LHCN-M2 (cell line): ENCODE measurements around the gene SERTAD3. TPM values are rescaled to one million over a fixed set of nuclear protein-coding genes. Genes with fewer than 3 reads are reported as not detected.
"Not testable (repeated sequence)": the region's sequence is repeated elsewhere in the genome, so short reads cannot be mapped to it uniquely, and the experiment has no call there.

ENCODE experiments used
- DNase-seq: peaks from one replicate; pipeline ENCODE4 v3.0.0-alpha.2; 2012; ENCODE audit warnings: low read depth
- total RNA-seq: library from RNA; depleted of rRNA; stranded (reverse); fragments of >200 nt; gene quantifications from 2 replicates; pipeline ENCODE4 v1.2.3, GENCODE V29; 2014; rRNA removed

The SERTAD3 gene
- total RNA-seq, 1 experiment from 2014 or later: 22.8 TPM

- DNase-seq: no peak
These were observed 32.9 kb downstream of the SERTAD3 start for GRCh38 chr19:40411125-40411842.

DNA sequence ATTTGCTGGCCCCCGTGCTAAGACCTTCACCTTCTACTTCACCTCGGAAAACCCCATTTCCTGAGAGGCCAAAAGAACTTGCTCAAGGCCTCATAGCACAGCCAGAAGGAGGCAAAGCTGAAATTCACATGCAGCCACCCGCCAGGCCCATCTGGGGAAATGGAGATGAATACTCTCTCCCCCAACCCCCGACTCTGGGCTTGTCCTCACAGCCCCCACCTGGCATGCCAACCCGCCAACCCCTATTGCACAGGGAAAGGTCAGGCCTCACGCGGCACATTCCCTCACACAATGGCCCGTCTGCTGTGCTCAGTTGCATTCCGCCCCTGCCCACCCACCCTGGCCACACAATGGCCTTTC lies 34.1 kb downstream of the SERTAD3 start:
- DNase-seq: no peak

DNA sequence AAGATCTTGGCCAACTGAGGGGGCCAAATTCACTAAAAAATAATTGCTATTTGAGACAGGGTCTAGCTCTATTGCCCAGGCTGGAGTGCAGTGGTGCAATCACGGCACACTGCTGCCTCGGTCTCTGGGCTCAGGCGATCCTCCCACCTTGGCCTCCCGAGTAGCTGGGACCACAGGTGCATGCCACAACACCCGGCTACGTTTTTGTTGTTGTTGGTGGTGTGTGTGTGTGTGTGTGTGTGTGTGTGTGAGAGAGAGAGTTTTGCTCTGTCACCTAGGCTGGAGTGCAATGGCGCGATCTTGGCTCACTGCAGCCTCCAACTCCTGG lies 35.6 kb downstream of the SERTAD3 start:
- DNase-seq: not testable (repeated sequence)

DNA sequence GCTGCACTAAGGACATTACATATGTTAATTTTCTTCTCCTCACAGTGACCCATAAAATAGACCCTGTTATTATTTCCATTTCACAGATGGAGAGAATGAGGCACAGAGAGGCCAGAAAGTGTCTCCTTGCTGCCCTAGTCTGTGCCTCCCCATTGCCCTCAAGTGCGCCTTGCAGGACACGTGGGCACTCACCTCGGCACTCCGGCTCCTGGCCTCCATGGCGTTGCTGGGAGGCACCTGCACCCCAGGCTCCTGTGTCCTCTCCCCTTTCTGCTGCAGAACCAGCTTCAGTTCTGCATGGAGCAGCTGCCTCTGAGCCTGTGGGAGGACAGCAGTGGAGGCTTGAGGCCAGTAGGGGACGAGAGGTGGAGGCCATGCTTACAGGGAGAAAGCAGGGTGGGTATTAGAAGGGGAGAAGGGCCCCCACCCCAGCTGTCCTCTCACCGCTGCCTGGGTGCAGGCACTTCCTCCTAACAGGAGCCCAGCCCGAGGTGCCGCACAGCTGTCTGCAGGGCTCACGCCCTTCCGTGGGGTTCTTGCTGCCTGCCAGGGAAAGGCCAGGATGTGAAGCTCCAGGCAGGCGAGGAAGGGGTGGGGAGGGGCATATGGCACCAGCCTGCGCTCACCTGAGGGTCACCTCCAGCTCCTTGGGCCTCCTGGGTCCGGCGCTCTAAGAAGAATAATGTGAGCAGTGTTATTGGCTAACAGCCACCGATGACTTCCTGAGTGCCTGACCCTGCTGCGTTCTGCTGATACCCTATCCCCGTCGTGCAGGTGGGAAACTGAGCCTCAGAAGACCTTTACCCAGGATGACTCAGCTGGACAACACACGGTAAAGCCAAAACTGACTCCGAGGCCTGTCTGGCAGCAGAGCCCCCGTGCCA lies 36.2 kb downstream of the SERTAD3 start:
- no peak for DNase-seq

DNA sequence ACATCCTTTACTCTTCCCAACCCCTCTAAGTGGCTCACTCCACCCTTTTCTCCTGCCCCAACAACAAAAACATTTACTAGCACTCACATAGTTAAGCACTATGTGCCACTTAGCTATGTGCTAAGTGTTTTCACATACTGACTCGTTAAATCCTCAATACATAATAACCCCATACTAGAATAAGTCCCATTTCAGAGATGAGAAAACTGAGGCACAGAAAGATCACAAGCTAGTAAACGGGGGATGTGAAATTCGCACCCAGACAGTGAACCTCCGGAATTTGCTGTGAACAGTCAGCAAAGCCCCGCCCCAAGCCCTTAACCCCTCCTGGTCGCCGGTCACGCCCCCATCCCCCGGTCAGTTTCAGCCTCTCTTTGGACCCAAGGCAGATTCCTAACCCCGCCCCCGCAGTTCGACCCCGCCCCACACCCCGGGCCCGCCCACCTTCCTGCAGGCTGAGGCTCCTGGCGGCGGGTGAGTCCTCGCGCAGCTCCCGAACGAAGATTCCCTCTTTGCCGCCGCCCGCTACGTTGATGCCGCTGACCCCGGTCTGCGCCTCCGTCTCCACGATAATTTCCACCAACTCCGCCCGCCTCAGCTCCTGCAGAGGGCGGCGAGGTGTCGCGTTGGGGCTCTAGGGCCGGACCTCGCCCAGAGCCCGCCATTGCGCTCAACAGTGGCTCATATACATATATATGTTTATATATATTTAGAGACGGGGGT lies 40.7 kb downstream of the SERTAD3 start:
- peak; percentile 84 for DNase-seq

DNA sequence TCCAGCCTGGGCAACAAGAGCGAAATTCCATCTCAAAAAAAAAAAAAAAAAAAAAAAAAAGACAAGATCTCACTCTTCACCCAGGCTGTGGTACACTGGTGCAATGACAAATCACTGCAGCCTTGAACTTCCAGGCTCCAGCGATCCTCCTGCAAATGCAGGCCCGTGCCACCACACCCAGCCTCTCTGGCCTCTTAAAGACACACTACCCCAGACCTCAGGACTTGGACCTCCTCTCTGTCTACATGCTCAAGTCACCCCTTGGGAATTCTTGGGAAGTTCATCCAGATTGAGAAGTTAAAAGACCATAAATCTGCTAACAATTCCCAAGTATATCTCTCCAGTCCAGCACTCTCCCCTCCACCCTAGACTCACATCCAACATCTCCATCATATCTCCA lies 43.6 kb downstream of the SERTAD3 start:
- no peak for DNase-seq

DNA sequence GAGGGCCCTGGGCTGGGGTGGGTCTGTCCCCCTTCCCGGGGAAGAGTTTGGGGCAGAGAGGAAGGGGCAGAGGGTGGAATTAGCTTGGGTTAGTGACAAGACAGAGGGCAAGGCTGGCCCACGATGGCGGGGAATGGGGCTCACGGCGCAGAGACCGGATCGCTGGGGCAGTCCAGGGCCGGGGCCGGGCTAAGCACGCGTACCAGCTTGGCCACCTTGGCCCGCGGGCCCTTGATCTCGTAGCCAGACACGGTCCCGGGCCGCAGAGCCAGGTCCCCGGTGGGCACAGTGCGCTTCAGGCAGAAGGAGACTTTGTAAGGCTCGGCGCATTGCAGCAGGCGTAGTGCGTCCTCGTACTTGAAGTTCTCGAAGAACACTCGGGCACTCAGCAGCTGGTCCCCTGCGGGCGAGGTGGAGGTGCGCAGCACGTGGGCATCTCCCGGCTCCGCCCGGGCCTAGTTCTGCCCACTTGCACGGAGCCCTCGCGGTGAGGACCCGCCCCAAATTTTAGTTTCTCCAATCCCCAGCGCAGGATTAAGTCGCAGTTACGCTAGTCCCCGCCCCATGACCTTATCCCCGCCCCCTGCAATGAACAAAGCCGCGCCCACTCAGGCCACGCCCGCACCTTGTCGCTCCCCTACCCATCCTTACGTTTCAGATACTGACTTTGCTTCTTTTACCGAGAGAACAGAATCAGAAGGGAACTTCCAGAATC lies 45.6 kb downstream of the SERTAD3 start:
- DNase-seq: no peak

GRCh38 chr19:40397568-40397906 lies 46.6 kb downstream of the SERTAD3 start:
- no peak for DNase-seq

DNA sequence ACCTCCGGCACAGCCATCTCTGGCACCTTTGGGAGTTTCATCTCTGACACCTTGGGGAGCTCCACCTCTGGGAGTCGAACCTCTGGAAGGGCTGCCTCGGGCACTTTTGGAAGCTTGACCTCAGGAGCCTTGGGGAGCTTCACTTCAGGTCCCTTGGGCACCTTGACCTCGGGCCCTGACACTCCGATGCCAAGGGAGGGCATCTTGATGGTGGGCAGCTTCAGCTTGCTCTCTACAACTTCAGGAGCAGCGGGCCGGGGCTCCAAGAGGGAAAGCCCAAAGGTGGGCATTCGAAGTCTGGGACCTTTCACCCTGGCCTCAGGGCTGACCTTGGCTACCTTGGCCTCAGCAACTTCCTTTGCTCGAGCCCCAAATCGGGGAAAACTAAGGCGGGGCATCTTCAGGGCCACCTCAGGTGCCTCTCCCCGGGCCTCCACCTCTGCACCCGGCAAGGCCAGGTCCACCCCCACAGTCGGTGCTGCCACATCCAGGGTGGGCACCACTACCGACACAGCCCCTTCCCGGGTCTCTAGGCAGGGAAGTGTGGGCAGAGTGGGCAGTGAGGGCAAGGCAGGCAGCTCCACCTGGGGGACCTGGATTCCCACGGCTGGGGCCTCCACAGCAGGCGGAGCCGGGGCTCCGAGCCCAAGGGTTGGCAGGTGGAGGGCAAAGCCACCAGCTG lies 47.1 kb downstream of the SERTAD3 start:
- DNase-seq: no peak

DNA sequence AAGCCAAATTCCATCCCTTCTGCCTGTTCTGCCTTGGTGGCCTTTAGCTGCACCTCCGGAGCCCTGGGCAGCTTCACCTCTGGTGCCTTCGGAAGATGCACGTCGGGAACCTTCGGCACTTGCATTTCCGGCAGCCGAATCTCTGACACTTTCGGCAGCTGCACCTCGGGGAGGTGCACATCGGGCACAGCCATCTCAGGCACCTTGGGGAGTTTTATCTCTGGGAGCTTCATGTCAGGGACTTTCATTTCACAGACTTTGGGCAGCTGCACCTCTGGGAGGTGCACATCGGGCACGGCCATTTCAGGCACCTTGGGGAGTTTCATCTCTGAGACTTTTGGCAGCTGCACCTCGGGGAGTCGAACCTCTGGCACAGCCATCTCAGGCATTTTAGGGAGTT lies 48.2 kb downstream of the SERTAD3 start:
- no peak for DNase-seq

DNA sequence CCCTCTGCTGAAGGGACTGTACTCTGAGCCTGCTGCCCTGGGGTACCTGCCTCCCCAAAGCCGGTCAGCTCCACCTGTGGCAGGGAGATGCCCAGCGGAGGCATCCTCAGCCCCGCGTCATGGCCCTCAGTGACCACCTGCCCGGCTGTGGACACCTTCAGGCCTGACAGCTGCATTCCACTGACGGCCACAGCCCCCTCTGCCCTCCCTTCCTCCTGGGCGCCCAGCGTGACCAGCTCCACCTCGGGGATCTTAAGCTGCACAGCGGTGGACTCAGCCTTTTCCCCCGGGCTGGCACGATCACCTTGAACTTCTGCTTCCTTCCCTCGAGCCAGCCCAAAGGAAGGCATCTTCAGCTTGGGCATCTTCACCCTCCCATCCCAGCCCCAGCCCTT lies 49.3 kb downstream of the SERTAD3 start:
- DNase-seq: no peak

GRCh38 chr19:40393894-40394815 lies 50.0 kb downstream of the SERTAD3 start:
- DNase-seq: no peak

- no peak for DNase-seq
These were observed 51.1 kb downstream of the SERTAD3 start for GRCh38 chr19:40392894-40393517.

GRCh38 chr19:40392123-40392522 lies 52.0 kb downstream of the SERTAD3 start:
- DNase-seq: no peak

Other genes starting within 250 kb of the SERTAD3 start
- gene TTC9B, start 226.0 kb downstream of the SERTAD3 start, total RNA-seq: not detected in 2 replicates
- gene CCNP, start 217.6 kb downstream of the SERTAD3 start, total RNA-seq: not detected in 2 replicates
- 93.5 and 94.3 TPM in 2 replicates for gene AKT2, start 159.0 kb downstream of the SERTAD3 start, total RNA-seq
- 18.8 and 24.2 TPM in 2 replicates for gene C19orf47, start 95.9 kb downstream of the SERTAD3 start, total RNA-seq
- gene PLD3, start 95.6 kb downstream of the SERTAD3 start, total RNA-seq: 338 and 480 TPM in 2 replicates
- not detected in 2 replicates for gene HIPK4, start 54.2 kb downstream of the SERTAD3 start, total RNA-seq
- gene PRX, start 31.0 kb downstream of the SERTAD3 start, total RNA-seq: 1.6 and 1.8 TPM in 2 replicates
- 21.7 and 31.2 TPM in 2 replicates for gene SERTAD1, start 18.3 kb downstream of the SERTAD3 start, total RNA-seq
- gene BLVRB, start 21.4 kb upstream of the SERTAD3 start, total RNA-seq: 83.3 and 92.0 TPM in 2 replicates
- 0.34 and 0.38 TPM in 2 replicates for gene SPTBN4, start 22.7 kb upstream of the SERTAD3 start, total RNA-seq
- 63.5 and 85.6 TPM in 2 replicates for gene SHKBP1, start 132.5 kb upstream of the SERTAD3 start, total RNA-seq
- gene LTBP4, start 157.0 kb upstream of the SERTAD3 start, total RNA-seq: 5.0 and 7.3 TPM in 2 replicates
- gene NUMBL, start 246.3 kb upstream of the SERTAD3 start, total RNA-seq: 39.9 and 41.3 TPM in 2 replicates